OCI-LY1 (cell line): Measurements from ENCODE around the gene HOMER2.

Experiments used
- H2AFZ ChIP-seq: fragments of 200-600 bp; sonication (generic), shearing (Covaris generic); 2 replicates; pipeline ENCODE4 v1.6.0; 2014; ENCODE audit warnings: antibody characterized with exemption, mild to moderate bottlenecking, low read length
- H3F3A ChIP-seq: fragments of 200-600 bp; sonication (generic), shearing (Covaris generic); 2 replicates; pipeline ENCODE4 v1.6.0; 2014; ENCODE audit warnings: mild to moderate bottlenecking, antibody characterized with exemption, low read length, moderate library complexity; ENCODE audit not compliant: insufficient read depth
- H3K27ac ChIP-seq: fragments of 200-600 bp; sonication (generic); 2 replicates; pipeline ENCODE4 v1.5.1; 2014; ENCODE audit warnings: low read length, mixed run types, mild to moderate bottlenecking, low read depth; ENCODE audit not compliant: poor library complexity, severe bottlenecking
- H3K27me3 ChIP-seq: fragments of 200-600 bp; sonication (generic); 2 replicates; pipeline ENCODE4 v1.6.0; 2014; ENCODE audit warnings: antibody characterized with exemption, mild to moderate bottlenecking, low read length, moderate library complexity; ENCODE audit not compliant: insufficient read depth
- H3K36me3 ChIP-seq: fragments of 200-600 bp; sonication (generic); 2 replicates; pipeline ENCODE4 v1.6.1; 2014; ENCODE audit warnings: mild to moderate bottlenecking, antibody characterized with exemption, low read length, moderate library complexity, mixed read lengths; ENCODE audit not compliant: insufficient read depth
- H3K4me1 ChIP-seq: fragments of 200-600 bp; sonication (generic); 2 replicates; pipeline ENCODE4 v1.5.1; 2014; ENCODE audit warnings: mild to moderate bottlenecking, low read length, moderate library complexity; ENCODE audit not compliant: insufficient read depth, severe bottlenecking
- H3K4me2 ChIP-seq: fragments of 200-600 bp; sonication (generic), shearing (Covaris generic); 2 replicates; pipeline ENCODE4 v1.6.1; 2014; ENCODE audit warnings: low read length
- H3K4me3 ChIP-seq: fragments of 200-600 bp; sonication (generic); 2 replicates; pipeline ENCODE4 v1.5.1; 2014; ENCODE audit warnings: low read length, low read depth, mild to moderate bottlenecking, mixed read lengths; ENCODE audit not compliant: poor library complexity, severe bottlenecking
- H3K79me2 ChIP-seq: fragments of 200-600 bp; shearing (Covaris generic); 2 replicates; pipeline ENCODE4 v1.6.1; 2016; ENCODE audit warnings: mixed run types, low read length, mixed read lengths; ENCODE audit not compliant: insufficient read depth
- H3K9ac ChIP-seq: fragments of 200-600 bp; sonication (generic), shearing (Covaris generic); 2 replicates; pipeline ENCODE4 v1.6.1; 2014; ENCODE audit warnings: mild to moderate bottlenecking, low read length, mixed read lengths
- H3K9me2 ChIP-seq: fragments of 200-600 bp; sonication (generic), shearing (Covaris generic); 2 replicates; pipeline ENCODE4 v1.6.1; 2014; ENCODE audit warnings: low read depth, mild to moderate bottlenecking, low read length, mixed read lengths
- H3K9me3 ChIP-seq: fragments of 200-600 bp; shearing (Covaris generic); 2 replicates; pipeline ENCODE4 v1.6.1; 2014; ENCODE audit warnings: low read length, mixed read lengths
- H4K20me1 ChIP-seq: fragments of 200-600 bp; sonication (generic), shearing (Covaris generic); 2 replicates; pipeline ENCODE4 v1.6.0; 2016; ENCODE audit warnings: mild to moderate bottlenecking, low read length; ENCODE audit not compliant: insufficient read depth
- CTCF ChIP-seq: fragments of 200-600 bp; sonication (generic), shearing (Covaris generic); IDR thresholded peaks from 2 replicates; pipeline ENCODE4 v1.5.1; 2017; ENCODE audit warnings: mild to moderate bottlenecking, antibody characterized with exemption, low read length, moderate library complexity, mixed read lengths
- EZH2 ChIP-seq: fragments of 200-600 bp; sonication (generic), shearing (Covaris generic); IDR thresholded peaks from 2 replicates; pipeline ENCODE4 v1.8.0; 2017; ENCODE audit warnings: borderline replicate concordance, mixed run types, mild to moderate bottlenecking, antibody characterized with exemption, low read length, moderate library complexity, mixed read lengths

Gene HOMER2

DNA sequence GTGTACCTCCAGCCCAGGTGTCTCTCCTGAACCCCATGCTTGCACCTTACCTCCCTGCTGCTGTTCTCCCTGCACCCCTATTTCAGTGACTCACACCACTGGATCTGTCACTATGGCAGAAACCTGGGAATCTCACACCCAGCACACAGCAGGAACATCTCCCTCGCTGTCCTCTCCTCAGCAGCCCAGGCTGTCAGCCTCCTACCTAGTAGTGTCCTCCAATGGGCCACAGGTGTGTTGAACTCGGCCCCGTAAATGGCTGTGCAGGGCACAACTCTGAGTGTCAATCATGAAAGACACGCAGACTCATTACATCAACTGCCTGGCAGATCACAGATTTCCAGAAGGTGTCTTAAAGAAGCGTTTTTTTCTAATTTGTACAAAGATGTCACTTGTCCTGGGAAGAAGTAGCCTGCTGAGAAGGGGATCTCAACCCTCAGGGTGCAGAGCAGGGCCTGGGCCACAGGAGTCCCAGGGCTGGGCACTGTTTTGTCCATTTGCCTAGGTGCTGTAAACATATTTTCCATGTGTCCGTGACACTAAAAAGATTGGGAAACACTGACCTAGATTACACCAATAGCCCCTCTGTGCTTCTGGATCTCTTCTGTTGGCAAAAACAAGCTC, 33.8 kb downstream of the HOMER2 start:
- Histone ChIP-seq H3K36me3 (no peaks in the 10 kb centered on the region), H3K4me2 (no peak overlapping the region), H3K9me3 (no peaks in the 10 kb centered on the region), H3F3A (no peaks in the 10 kb centered on the region), H2AFZ (no peak overlapping the region), H3K4me1 (no peaks in the 10 kb centered on the region), H4K20me1 (no peaks in the 10 kb centered on the region), H3K4me3 (no peak overlapping the region), H3K27ac (no peak overlapping the region), H3K79me2 (no peaks in the 10 kb centered on the region), H3K9ac (no peak overlapping the region), H3K9me2 (no peaks in the 10 kb centered on the region), H3K27me3 (no peaks in the 10 kb centered on the region)
- TF ChIP-seq CTCF (no peak), EZH2 (no peak)

GRCh38 chr15:82918162-82918561, 34.4 kb downstream of the HOMER2 start:
- Histone ChIP-seq H3K4me1 (no peaks in the 10 kb centered on the region), H3F3A (no peaks in the 10 kb centered on the region), H2AFZ (no peak overlapping the region), H3K79me2 (no peaks in the 10 kb centered on the region), H3K27me3 (no peaks in the 10 kb centered on the region), H3K4me2 (no peak overlapping the region), H3K4me3 (no peak overlapping the region), H4K20me1 (no peaks in the 10 kb centered on the region), H3K9me3 (no peaks in the 10 kb centered on the region), H3K27ac (no peak overlapping the region), H3K9me2 (no peaks in the 10 kb centered on the region), H3K36me3 (no peaks in the 10 kb centered on the region), H3K9ac (no peak overlapping the region)
- TF ChIP-seq CTCF (no peak), EZH2 (no peak)

DNA sequence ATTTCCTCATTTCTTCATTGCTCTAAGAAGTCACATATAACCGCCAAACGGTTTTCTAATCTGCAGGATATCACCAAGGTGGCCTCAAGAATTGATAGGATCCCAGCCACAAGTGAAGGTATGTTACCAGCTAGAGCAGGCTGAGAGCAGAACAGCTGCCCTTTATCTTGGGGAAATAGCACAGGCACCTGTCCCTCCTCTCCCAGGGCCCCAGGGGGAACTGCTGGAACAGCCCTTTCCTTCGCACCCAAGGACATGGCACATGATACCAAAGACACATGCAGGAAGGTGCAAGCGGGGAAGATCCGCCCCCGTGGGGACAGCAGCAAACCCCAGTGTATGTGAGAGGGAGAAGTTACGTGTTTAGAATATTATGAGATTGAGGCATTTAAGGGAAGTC, 35.3 kb downstream of the HOMER2 start:
- Histone ChIP-seq H3K4me1 (no peaks in the 10 kb centered on the region), H3K9me2 (no peaks in the 10 kb centered on the region)
- TF ChIP-seq CTCF (no peak), EZH2 (no peak)

More for the DNA sequence above, 35.3 kb downstream of the HOMER2 start:
- no peak overlapping the region for H3K9ac ChIP-seq
- H3K4me3 ChIP-seq = no peak overlapping the region
- no peaks in the 10 kb centered on the region for H3K9me3 ChIP-seq
- no peak overlapping the region for H3K4me2 ChIP-seq
- no peaks in the 10 kb centered on the region for H3K79me2 ChIP-seq
- H3K27ac ChIP-seq = no peak overlapping the region
- H4K20me1 ChIP-seq = no peaks in the 10 kb centered on the region
- H2AFZ ChIP-seq = no peak overlapping the region
- no peaks in the 10 kb centered on the region for H3F3A ChIP-seq
- no peaks in the 10 kb centered on the region for H3K27me3 ChIP-seq
- H3K36me3 ChIP-seq = no peaks in the 10 kb centered on the region
